ENCODE measurements around the gene METTL5. TPM values are rescaled to one million over a fixed set of nuclear protein-coding genes. Genes with fewer than 3 reads are reported as not detected.
A peak's percentile ranks its signal among the peaks of the same experiment; 100 is the strongest.
"Not testable (repeated sequence)": the region's sequence is repeated elsewhere in the genome, so short reads cannot be mapped to it uniquely, and the experiment has no call there.

METTL5 gene
- total RNA-seq, 1 donor from 2014 or later = 36.8 TPM

DNA sequence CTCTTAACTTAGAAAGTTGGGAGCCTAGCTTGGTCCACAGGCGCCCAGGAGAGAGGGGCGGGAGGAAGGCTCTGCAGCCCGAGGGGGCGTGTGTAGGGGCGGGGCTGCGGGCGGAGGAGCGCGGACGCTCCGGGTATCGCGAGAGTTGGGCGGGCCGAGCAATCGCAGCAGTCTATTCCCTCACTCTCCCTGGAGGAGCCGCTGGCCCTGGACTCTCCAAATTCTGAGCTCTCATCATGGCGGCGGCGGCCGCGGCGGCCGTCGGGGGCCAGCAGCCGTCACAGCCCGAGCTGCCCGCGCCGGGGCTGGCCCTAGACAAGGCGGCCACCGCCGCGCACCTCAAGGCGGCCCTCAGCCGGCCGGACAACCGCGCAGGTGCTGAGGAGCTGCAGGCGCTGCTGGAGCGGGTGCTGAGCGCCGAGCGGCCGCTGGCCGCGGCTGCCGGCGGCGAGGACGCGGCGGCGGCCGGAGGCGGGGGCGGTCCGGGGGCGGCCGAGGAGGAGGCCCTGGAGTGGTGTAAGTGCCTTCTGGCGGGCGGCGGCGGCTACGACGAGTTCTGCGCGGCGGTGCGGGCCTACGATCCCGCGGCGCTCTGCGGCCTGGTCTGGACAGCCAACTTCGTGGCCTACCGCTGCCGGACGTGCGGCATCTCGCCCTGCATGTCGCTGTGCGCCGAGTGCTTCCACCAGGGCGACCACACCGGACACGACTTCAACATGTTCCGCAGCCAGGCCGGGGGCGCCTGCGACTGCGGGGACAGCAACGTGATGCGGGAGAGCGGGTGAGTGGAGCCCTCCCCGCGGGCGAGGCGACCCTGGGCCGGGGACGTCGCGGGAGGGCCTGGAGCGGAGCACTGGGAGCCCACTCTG is 2.8 kb upstream of the METTL5 start, which contains the start of gene UBR3:
TSS of gene UBR3 (plus strand) at position 183 of the 869 bp plus-strand sequence. CDS start at position 237, 54 bp downstream.
- H3K27ac Mint-ChIP-seq (ENCODE audit: unreplicated experiment) = peak within 1 kb of the TSS; percentile 89
- H3K4me3 Mint-ChIP-seq (ENCODE audit: unreplicated experiment) = peak within 1 kb of the TSS; percentile 100
- TF ChIP-seq, protein P1, sequence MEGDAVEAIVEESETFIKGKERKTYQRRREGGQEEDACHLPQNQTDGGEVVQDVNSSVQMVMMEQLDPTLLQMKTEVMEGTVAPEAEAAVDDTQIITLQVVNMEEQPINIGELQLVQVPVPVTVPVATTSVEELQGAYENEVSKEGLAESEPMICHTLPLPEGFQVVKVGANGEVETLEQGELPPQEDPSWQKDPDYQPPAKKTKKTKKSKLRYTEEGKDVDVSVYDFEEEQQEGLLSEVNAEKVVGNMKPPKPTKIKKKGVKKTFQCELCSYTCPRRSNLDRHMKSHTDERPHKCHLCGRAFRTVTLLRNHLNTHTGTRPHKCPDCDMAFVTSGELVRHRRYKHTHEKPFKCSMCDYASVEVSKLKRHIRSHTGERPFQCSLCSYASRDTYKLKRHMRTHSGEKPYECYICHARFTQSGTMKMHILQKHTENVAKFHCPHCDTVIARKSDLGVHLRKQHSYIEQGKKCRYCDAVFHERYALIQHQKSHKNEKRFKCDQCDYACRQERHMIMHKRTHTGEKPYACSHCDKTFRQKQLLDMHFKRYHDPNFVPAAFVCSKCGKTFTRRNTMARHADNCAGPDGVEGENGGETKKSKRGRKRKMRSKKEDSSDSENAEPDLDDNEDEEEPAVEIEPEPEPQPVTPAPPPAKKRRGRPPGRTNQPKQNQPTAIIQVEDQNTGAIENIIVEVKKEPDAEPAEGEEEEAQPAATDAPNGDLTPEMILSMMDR (IDR thresholded peaks at IDR 0.05; ENCODE audit: unreplicated experiment) = no peak
- H3K9me3 Mint-ChIP-seq (ENCODE audit: unreplicated experiment) = no peaks in the 10 kb centered on the region
- H3K27me3 Mint-ChIP-seq (ENCODE audit: unreplicated experiment) = peaks cover 7% of the 10 kb centered on the region
- H3K4me1 Mint-ChIP-seq (ENCODE audit: unreplicated experiment) = peaks cover 15% of the 10 kb centered on the region
- DNase-seq (ENCODE audit: low spot score) = peak; percentile 89
- peaks cover 7% of the 10 kb centered on the region for H3K36me3 Mint-ChIP-seq (ENCODE audit: low read depth, unreplicated experiment)

DNA sequence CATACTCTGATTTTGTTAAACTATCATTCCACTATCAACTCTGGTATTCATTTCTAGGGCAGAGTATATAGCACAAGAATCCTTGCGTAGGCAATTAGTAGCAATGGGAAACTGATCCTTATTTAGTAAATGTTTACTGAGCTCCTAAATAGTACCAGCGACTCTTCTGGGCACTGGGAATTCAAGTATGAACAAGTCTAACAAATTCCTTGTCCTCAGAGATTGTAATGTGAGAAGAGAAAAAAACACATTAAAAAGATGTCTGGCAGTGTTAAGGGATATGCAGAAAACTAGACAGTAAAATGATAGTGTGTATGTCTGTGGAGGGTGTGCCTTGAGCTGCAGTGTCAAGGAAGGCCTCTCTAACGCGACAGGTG is 721 bp downstream of the METTL5 start:
- Mint-ChIP-seq H3K27me3 (ENCODE audit: unreplicated experiment) (peaks cover 7% of the 10 kb centered on the region), H3K9me3 (ENCODE audit: unreplicated experiment) (no peaks in the 10 kb centered on the region), H3K36me3 (ENCODE audit: low read depth, unreplicated experiment) (peaks cover 7% of the 10 kb centered on the region), H3K27ac (ENCODE audit: unreplicated experiment) (no peak overlapping the region), H3K4me1 (ENCODE audit: unreplicated experiment) (peaks cover 14% of the 10 kb centered on the region), H3K4me3 (ENCODE audit: unreplicated experiment) (peak overlapping the region; percentile 91)
- DNase-seq (ENCODE audit: low spot score) = no peak
- TF ChIP-seq, protein P1 (IDR thresholded peaks at IDR 0.05; ENCODE audit: unreplicated experiment) = no peak

GRCh38 chr2:169822785-169823392 is 1.8 kb downstream of the METTL5 start:
- no peak for DNase-seq (ENCODE audit: low spot score)
- peaks cover 3% of the 10 kb centered on the region for H3K27me3 Mint-ChIP-seq (ENCODE audit: unreplicated experiment)
- no peak overlapping the region for H3K27ac Mint-ChIP-seq (ENCODE audit: unreplicated experiment)
- H3K4me3 Mint-ChIP-seq (ENCODE audit: unreplicated experiment) = peak overlapping the region; percentile 11
- TF ChIP-seq, protein P1 (IDR thresholded peaks at IDR 0.05; ENCODE audit: unreplicated experiment) = no peak
- peaks cover 5% of the 10 kb centered on the region for H3K4me1 Mint-ChIP-seq (ENCODE audit: unreplicated experiment)
- H3K9me3 Mint-ChIP-seq (ENCODE audit: unreplicated experiment) = no peaks in the 10 kb centered on the region
- peaks cover 6% of the 10 kb centered on the region for H3K36me3 Mint-ChIP-seq (ENCODE audit: low read depth, unreplicated experiment)

- TF ChIP-seq, protein P1 (IDR thresholded peaks at IDR 0.05; ENCODE audit: unreplicated experiment) = no peak
- no peak overlapping the region for H3K4me3 Mint-ChIP-seq (ENCODE audit: unreplicated experiment)
- H3K4me1 Mint-ChIP-seq (ENCODE audit: unreplicated experiment) = peaks cover 5% of the 10 kb centered on the region
- H3K36me3 Mint-ChIP-seq (ENCODE audit: low read depth, unreplicated experiment) = peaks cover 13% of the 10 kb centered on the region
- peaks cover 2% of the 10 kb centered on the region for H3K27me3 Mint-ChIP-seq (ENCODE audit: unreplicated experiment)
- no peaks in the 10 kb centered on the region for H3K9me3 Mint-ChIP-seq (ENCODE audit: unreplicated experiment)
- no peak overlapping the region for H3K27ac Mint-ChIP-seq (ENCODE audit: unreplicated experiment)
- DNase-seq (ENCODE audit: low spot score) = no peak
Measured at GRCh38 chr2:169822036-169822435, 2.7 kb downstream of the METTL5 start.

DNA sequence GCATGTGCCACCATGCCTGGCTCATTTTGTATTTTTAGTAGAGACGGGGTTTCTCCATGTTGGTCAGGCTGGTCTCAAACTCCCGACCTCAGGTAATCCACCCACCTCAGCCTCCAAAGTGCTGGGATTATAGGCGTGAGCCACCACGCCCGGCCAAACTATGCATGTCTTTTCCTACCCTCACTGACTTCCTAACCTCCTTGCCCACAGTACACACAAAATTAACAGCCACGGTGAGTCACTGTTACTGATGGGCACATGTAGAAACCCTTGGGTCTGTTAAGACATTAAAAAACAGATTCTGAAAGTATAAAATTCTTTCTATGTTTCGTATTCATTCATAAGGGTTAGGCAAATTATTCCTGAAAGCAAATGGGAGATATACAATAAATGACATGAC is 4.6 kb downstream of the METTL5 start:
- peaks cover 27% of the 10 kb centered on the region for H3K36me3 Mint-ChIP-seq (ENCODE audit: low read depth, unreplicated experiment)
- not testable (repeated sequence) for H3K9me3 Mint-ChIP-seq (ENCODE audit: unreplicated experiment); H3K27me3 Mint-ChIP-seq (ENCODE audit: unreplicated experiment); H3K4me3 Mint-ChIP-seq (ENCODE audit: unreplicated experiment); H3K4me1 Mint-ChIP-seq (ENCODE audit: unreplicated experiment); DNase-seq (ENCODE audit: low spot score)
- peak overlapping the region; percentile 22 for H3K27ac Mint-ChIP-seq (ENCODE audit: unreplicated experiment)

Measured in endothelial cell (in vitro differentiated cells).